ENCODE results near the gene HSPB2. TPM values are rescaled to one million over a fixed set of nuclear protein-coding genes. Genes with fewer than 3 reads are reported as not detected.

HSPB2 gene
- total RNA-seq, 1 donor: 2.2 TPM

DNA sequence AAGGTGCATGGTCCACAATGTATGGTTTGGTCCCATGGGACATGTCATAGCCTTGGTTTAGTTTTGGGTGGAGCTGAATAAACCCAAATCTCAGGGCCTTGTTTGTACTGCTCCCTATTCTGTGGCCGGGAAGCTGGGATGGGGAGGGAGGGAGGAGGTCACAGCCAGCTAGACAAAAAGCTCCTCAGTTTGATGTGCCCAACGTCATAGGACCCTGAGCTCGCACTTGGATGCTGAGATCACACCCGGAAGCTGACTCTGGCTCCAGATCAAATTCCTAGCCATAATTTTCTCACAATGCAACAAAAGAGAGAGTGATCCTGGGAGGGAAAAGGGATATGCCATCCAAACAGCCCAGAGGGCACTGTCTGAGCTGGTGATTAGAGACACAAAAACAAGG is 1.5 kb downstream of the HSPB2 start:
- Histone ChIP-seq H2AFZ (ENCODE audit: low read length) (peak overlapping the region; percentile 52), H4K20me1 (ENCODE audit: insufficient read depth, low read length) (no peaks in the 10 kb centered on the region), H3K9me3 (ENCODE audit: low read depth, low read length) (no peaks in the 10 kb centered on the region), H3K4me2 (ENCODE audit: insufficient read depth, low read length) (peak overlapping the region; percentile 88), H3K27me3 (ENCODE audit: insufficient read depth, low read length) (no peaks in the 10 kb centered on the region), H3K36me3 (ENCODE audit: insufficient read depth, low read length) (peaks cover 6% of the 10 kb centered on the region), H3K4me3 (ENCODE audit: insufficient read depth, low read length) (peak overlapping the region; percentile 68), H3K79me2 (ENCODE audit: insufficient read depth, low read length) (peaks cover 15% of the 10 kb centered on the region), H3K4me1 (ENCODE audit: insufficient read depth, low read length) (peaks cover 45% of the 10 kb centered on the region), H3K27ac (ENCODE audit: low read depth, low read length) (peak overlapping the region; percentile 90)
- DNase-seq (ENCODE audit: insufficient read length, low spot score, missing footprints): peak; percentile 90
- TF ChIP-seq, protein P1, sequence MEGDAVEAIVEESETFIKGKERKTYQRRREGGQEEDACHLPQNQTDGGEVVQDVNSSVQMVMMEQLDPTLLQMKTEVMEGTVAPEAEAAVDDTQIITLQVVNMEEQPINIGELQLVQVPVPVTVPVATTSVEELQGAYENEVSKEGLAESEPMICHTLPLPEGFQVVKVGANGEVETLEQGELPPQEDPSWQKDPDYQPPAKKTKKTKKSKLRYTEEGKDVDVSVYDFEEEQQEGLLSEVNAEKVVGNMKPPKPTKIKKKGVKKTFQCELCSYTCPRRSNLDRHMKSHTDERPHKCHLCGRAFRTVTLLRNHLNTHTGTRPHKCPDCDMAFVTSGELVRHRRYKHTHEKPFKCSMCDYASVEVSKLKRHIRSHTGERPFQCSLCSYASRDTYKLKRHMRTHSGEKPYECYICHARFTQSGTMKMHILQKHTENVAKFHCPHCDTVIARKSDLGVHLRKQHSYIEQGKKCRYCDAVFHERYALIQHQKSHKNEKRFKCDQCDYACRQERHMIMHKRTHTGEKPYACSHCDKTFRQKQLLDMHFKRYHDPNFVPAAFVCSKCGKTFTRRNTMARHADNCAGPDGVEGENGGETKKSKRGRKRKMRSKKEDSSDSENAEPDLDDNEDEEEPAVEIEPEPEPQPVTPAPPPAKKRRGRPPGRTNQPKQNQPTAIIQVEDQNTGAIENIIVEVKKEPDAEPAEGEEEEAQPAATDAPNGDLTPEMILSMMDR (IDR thresholded peaks at IDR 0.05; ENCODE audit: extremely low read depth, low read depth, low read length): peak; percentile 7

- peaks cover 34% of the 10 kb centered on the region for H3K4me1 ChIP-seq (ENCODE audit: insufficient read depth, low read length)
- H3K9me3 ChIP-seq (ENCODE audit: low read depth, low read length): no peaks in the 10 kb centered on the region
- H3K4me2 ChIP-seq (ENCODE audit: insufficient read depth, low read length): no peak overlapping the region
- H3K4me3 ChIP-seq (ENCODE audit: insufficient read depth, low read length): no peak overlapping the region
- no peak for DNase-seq (ENCODE audit: insufficient read length, low spot score, missing footprints)
- H2AFZ ChIP-seq (ENCODE audit: low read length): no peak overlapping the region
- no peak overlapping the region for H3K27ac ChIP-seq (ENCODE audit: low read depth, low read length)
- no peaks in the 10 kb centered on the region for H4K20me1 ChIP-seq (ENCODE audit: insufficient read depth, low read length)
- H3K36me3 ChIP-seq (ENCODE audit: insufficient read depth, low read length): no peaks in the 10 kb centered on the region
- TF ChIP-seq, protein P1 (IDR thresholded peaks at IDR 0.05; ENCODE audit: extremely low read depth, low read depth, low read length): no peak
- H3K27me3 ChIP-seq (ENCODE audit: insufficient read depth, low read length): no peaks in the 10 kb centered on the region
- H3K79me2 ChIP-seq (ENCODE audit: insufficient read depth, low read length): peaks cover 15% of the 10 kb centered on the region
These were observed 4.2 kb downstream of the HSPB2 start for GRCh38 chr11:111916768-111917167.

- H3K4me1 ChIP-seq (ENCODE audit: insufficient read depth, low read length): peaks cover 34% of the 10 kb centered on the region
- H2AFZ ChIP-seq (ENCODE audit: low read length): no peak overlapping the region
- H3K4me2 ChIP-seq (ENCODE audit: insufficient read depth, low read length): no peak overlapping the region
- no peaks in the 10 kb centered on the region for H3K27me3 ChIP-seq (ENCODE audit: insufficient read depth, low read length)
- H4K20me1 ChIP-seq (ENCODE audit: insufficient read depth, low read length): no peaks in the 10 kb centered on the region
- no peak for DNase-seq (ENCODE audit: insufficient read length, low spot score, missing footprints)
- no peak overlapping the region for H3K4me3 ChIP-seq (ENCODE audit: insufficient read depth, low read length)
- H3K27ac ChIP-seq (ENCODE audit: low read depth, low read length): no peak overlapping the region
- H3K79me2 ChIP-seq (ENCODE audit: insufficient read depth, low read length): peaks cover 15% of the 10 kb centered on the region
- TF ChIP-seq, protein P1 (IDR thresholded peaks at IDR 0.05; ENCODE audit: extremely low read depth, low read depth, low read length): no peak
- H3K9me3 ChIP-seq (ENCODE audit: low read depth, low read length): no peaks in the 10 kb centered on the region
- H3K36me3 ChIP-seq (ENCODE audit: insufficient read depth, low read length): no peaks in the 10 kb centered on the region
These were observed 4.8 kb downstream of the HSPB2 start for GRCh38 chr11:111917312-111917711.

DNA sequence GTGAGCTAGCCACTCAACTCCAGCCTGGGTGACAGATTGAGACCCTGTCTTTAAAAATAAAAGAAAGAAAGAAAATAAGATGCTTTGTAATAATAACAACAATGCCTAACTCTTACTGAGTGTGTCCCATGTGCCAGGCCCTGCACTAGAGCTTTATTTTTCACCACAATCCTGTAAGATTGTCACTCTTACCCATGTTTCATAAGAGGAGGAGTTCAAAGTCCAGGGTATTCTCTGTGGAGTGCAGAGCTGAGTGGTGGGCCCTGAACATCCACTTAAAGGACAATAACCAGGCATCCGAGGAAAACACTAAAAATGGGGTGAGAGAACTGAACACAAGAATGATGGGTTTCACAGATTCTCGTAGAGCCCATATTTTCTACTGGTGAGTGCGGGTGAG is 5.3 kb downstream of the HSPB2 start:
- Histone ChIP-seq H3K4me3 (ENCODE audit: insufficient read depth, low read length) (no peak overlapping the region), H3K27me3 (ENCODE audit: insufficient read depth, low read length) (no peaks in the 10 kb centered on the region), H3K36me3 (ENCODE audit: insufficient read depth, low read length) (no peaks in the 10 kb centered on the region), H3K4me1 (ENCODE audit: insufficient read depth, low read length) (peaks cover 34% of the 10 kb centered on the region), H3K4me2 (ENCODE audit: insufficient read depth, low read length) (peak overlapping the region; percentile 73), H2AFZ (ENCODE audit: low read length) (no peak overlapping the region), H3K27ac (ENCODE audit: low read depth, low read length) (no peak overlapping the region), H3K9me3 (ENCODE audit: low read depth, low read length) (no peaks in the 10 kb centered on the region), H4K20me1 (ENCODE audit: insufficient read depth, low read length) (no peaks in the 10 kb centered on the region), H3K79me2 (ENCODE audit: insufficient read depth, low read length) (peaks cover 15% of the 10 kb centered on the region)
- no peak for DNase-seq (ENCODE audit: insufficient read length, low spot score, missing footprints)
- TF ChIP-seq, protein P1 (IDR thresholded peaks at IDR 0.05; ENCODE audit: extremely low read depth, low read depth, low read length): no peak
